ENCODE data around the gene ACKR4. TPM values are rescaled to one million over a fixed set of nuclear protein-coding genes. Genes with fewer than 3 reads are reported as not detected.
A peak's percentile ranks its signal among the peaks of the same experiment; 100 is the strongest.
"Not testable (repeated sequence)": the region's sequence is repeated elsewhere in the genome, so short reads cannot be mapped to it uniquely, and the experiment has no call there.

ACKR4 gene
- polyA plus RNA-seq, 1 experiment = 26.7 TPM

- CTCF ChIA-PET = interaction anchor here (0.9 to 1.6 kb wide), 3 partner anchors 15 to 98 kb away, joined by 3 to 4 read pairs (median 3); no protein-coding TSS in a partner anchor
- H3K4me3 ChIP-seq (ENCODE audit: low read depth, low read length) = no peak overlapping the region
- no peaks in the 10 kb centered on the region for H3K27me3 ChIP-seq (ENCODE audit: control insufficient read depth, insufficient read depth, low read length)
- TF ChIP-seq CTCF (IDR thresholded peaks at IDR 0.05; ENCODE audit: insufficient read depth, low read depth, low read length) = no peak
- no peaks in the 10 kb centered on the region for H3K36me3 ChIP-seq (ENCODE audit: control insufficient read depth, insufficient read depth, low read length)
- no peak for DNase-seq (ENCODE audit: low read depth)
- POLR2A ChIA-PET = no interaction called here
These were observed 38.0 kb downstream of the ACKR4 start for GRCh38 chr3:132635052-132635451.

GRCh38 chr3:132637590-132637989 lies 40.5 kb downstream of the ACKR4 start:
- no peak for DNase-seq (ENCODE audit: low read depth)

GRCh38 chr3:132638706-132639105 lies 41.6 kb downstream of the ACKR4 start:
- ChIA-PET POLR2A (no interaction called here), CTCF (interaction anchor here (0.6 to 6.7 kb wide), 3 partner anchors 95 to 102 kb away, joined by 3 to 137 read pairs (median 3); no protein-coding TSS in a partner anchor)
- Histone ChIP-seq H3K27me3 (ENCODE audit: control insufficient read depth, insufficient read depth, low read length) (no peaks in the 10 kb centered on the region), H3K4me3 (ENCODE audit: low read depth, low read length) (no peak overlapping the region), H3K36me3 (ENCODE audit: control insufficient read depth, insufficient read depth, low read length) (no peaks in the 10 kb centered on the region)
- DNase-seq (ENCODE audit: low read depth) = no peak
- TF ChIP-seq CTCF (IDR thresholded peaks at IDR 0.05; ENCODE audit: insufficient read depth, low read depth, low read length) = no peak

More at GRCh38 chr3:132637590-132637989, 40.5 kb downstream of the ACKR4 start:
- Histone ChIP-seq H3K4me3 (ENCODE audit: low read depth, low read length) (no peak overlapping the region), H3K36me3 (ENCODE audit: control insufficient read depth, insufficient read depth, low read length) (no peaks in the 10 kb centered on the region), H3K27me3 (ENCODE audit: control insufficient read depth, insufficient read depth, low read length) (no peaks in the 10 kb centered on the region)
- POLR2A ChIA-PET = no interaction called here
- CTCF ChIA-PET = interaction anchor here (1.1 to 6.7 kb wide), 2 partner anchors 22 to 101 kb away, joined by 4 to 137 read pairs; partner anchors contain the start of gene ACAD11
- TF ChIP-seq CTCF (IDR thresholded peaks at IDR 0.05; ENCODE audit: insufficient read depth, low read depth, low read length) = no peak

GRCh38 chr3:132641427-132641826 lies 44.4 kb downstream of the ACKR4 start:
- H3K4me3 ChIP-seq (ENCODE audit: low read depth, low read length); DNase-seq (ENCODE audit: low read depth); H3K27me3 ChIP-seq (ENCODE audit: control insufficient read depth, insufficient read depth, low read length); H3K36me3 ChIP-seq (ENCODE audit: control insufficient read depth, insufficient read depth, low read length): not testable (repeated sequence)
- POLR2A ChIA-PET = interaction anchor here (0.7 kb wide), 1 partner anchor 11 kb away, joined by 3 read pairs; no protein-coding TSS in a partner anchor
- CTCF ChIA-PET = interaction anchor here (0.6 to 6.7 kb wide), 8 partner anchors 11 to 288 kb away, joined by 3 to 137 read pairs (median 6); partner anchors contain the start of gene ACAD11

GRCh38 chr3:132641837-132642538 lies 44.9 kb downstream of the ACKR4 start:
- Histone ChIP-seq H3K4me3 (ENCODE audit: low read depth, low read length) (no peak overlapping the region), H3K36me3 (ENCODE audit: control insufficient read depth, insufficient read depth, low read length) (no peaks in the 10 kb centered on the region), H3K27me3 (ENCODE audit: control insufficient read depth, insufficient read depth, low read length) (no peaks in the 10 kb centered on the region)
- ChIA-PET POLR2A (interaction anchor here (0.7 kb wide), 1 partner anchor 11 kb away, joined by 3 read pairs; no protein-coding TSS in a partner anchor), CTCF (interaction anchor here (0.6 to 6.7 kb wide), 12 partner anchors 10 to 291 kb away, joined by 3 to 137 read pairs (median 4); partner anchors contain the start of gene ACAD11)
- DNase-seq (ENCODE audit: low read depth) = no peak
- peak; percentile 59 for TF ChIP-seq CTCF (IDR thresholded peaks at IDR 0.05; ENCODE audit: insufficient read depth, low read depth, low read length)
